ENCODE data around the gene ABCB8. TPM values are rescaled to one million over a fixed set of nuclear protein-coding genes. Genes with fewer than 3 reads are reported as not detected.

ABCB8 gene
- total RNA-seq, 1 donor from 2014 or later = 38.1 TPM

- Mint-ChIP-seq H3K4me1 (ENCODE audit: unreplicated experiment) (peaks cover 36% of the 10 kb centered on the region), H3K36me3 (ENCODE audit: unreplicated experiment) (no peaks in the 10 kb centered on the region), H3K9me3 (ENCODE audit: unreplicated experiment) (no peaks in the 10 kb centered on the region), H3K27ac (ENCODE audit: unreplicated experiment) (peak overlapping the region; percentile 95), H3K4me3 (ENCODE audit: unreplicated experiment) (peak overlapping the region; percentile 89), H3K27me3 (ENCODE audit: unreplicated experiment) (no peaks in the 10 kb centered on the region)
- TF ChIP-seq CTCF (IDR thresholded peaks at IDR 0.05) = no peak
- no peak for DNase-seq (ENCODE audit: extremely low spot score, unreplicated experiment)
Observed at GRCh38 chr7:151056666-151057505, 28.6 kb downstream of the ABCB8 start.

- H3K27ac Mint-ChIP-seq (ENCODE audit: unreplicated experiment) = peak within 1 kb of the TSS; percentile 95
- H3K4me1 Mint-ChIP-seq (ENCODE audit: unreplicated experiment) = peaks cover 42% of the 10 kb centered on the region
- DNase-seq (ENCODE audit: extremely low spot score, unreplicated experiment) = no peak
- H3K9me3 Mint-ChIP-seq (ENCODE audit: unreplicated experiment) = no peaks in the 10 kb centered on the region
- no peaks in the 10 kb centered on the region for H3K27me3 Mint-ChIP-seq (ENCODE audit: unreplicated experiment)
- no peak for TF ChIP-seq CTCF (IDR thresholded peaks at IDR 0.05)
- peak within 1 kb of the TSS; percentile 89 for H3K4me3 Mint-ChIP-seq (ENCODE audit: unreplicated experiment)
- no peaks in the 10 kb centered on the region for H3K36me3 Mint-ChIP-seq (ENCODE audit: unreplicated experiment)
Observed at GRCh38 chr7:151057506-151057988, 29.3 kb downstream of the ABCB8 start, which contains the start of gene CDK5. CDK5 (minus strand) TSS chr7:151057897; CDS start chr7:151057848, 49 bp downstream.

- Mint-ChIP-seq H3K27ac (ENCODE audit: unreplicated experiment) (peak overlapping the region; percentile 95), H3K4me3 (ENCODE audit: unreplicated experiment) (peak overlapping the region; percentile 89), H3K4me1 (ENCODE audit: unreplicated experiment) (peaks cover 46% of the 10 kb centered on the region), H3K27me3 (ENCODE audit: unreplicated experiment) (no peaks in the 10 kb centered on the region), H3K9me3 (ENCODE audit: unreplicated experiment) (no peaks in the 10 kb centered on the region), H3K36me3 (ENCODE audit: unreplicated experiment) (no peaks in the 10 kb centered on the region)
- no peak for TF ChIP-seq CTCF (IDR thresholded peaks at IDR 0.05)
- peak; percentile 99 for DNase-seq (ENCODE audit: extremely low spot score, unreplicated experiment)
Observed at GRCh38 chr7:151057989-151058780, 29.9 kb downstream of the ABCB8 start.

GRCh38 chr7:151058781-151059366 is 30.6 kb downstream of the ABCB8 start:
- Mint-ChIP-seq H3K36me3 (ENCODE audit: unreplicated experiment) (no peaks in the 10 kb centered on the region), H3K27me3 (ENCODE audit: unreplicated experiment) (no peaks in the 10 kb centered on the region), H3K4me1 (ENCODE audit: unreplicated experiment) (peaks cover 51% of the 10 kb centered on the region), H3K9me3 (ENCODE audit: unreplicated experiment) (no peaks in the 10 kb centered on the region), H3K4me3 (ENCODE audit: unreplicated experiment) (peak overlapping the region; percentile 89), H3K27ac (ENCODE audit: unreplicated experiment) (peak overlapping the region; percentile 95)
- no peak for DNase-seq (ENCODE audit: extremely low spot score, unreplicated experiment)
- no peak for TF ChIP-seq CTCF (IDR thresholded peaks at IDR 0.05)

Data from osteocyte (in vitro differentiated cells).